GM21825 (cell line): ENCODE results near the gene GABBR1.
"Not testable (repeated sequence)": the region's sequence is repeated elsewhere in the genome, so short reads cannot be mapped to it uniquely, and the experiment has no call there.

Experiments
- ATAC-seq: cut with Tn5 transposase; IDR thresholded peaks from one replicate; pipeline ENCODE4 v1.9.1; 2021; ENCODE audit warnings: mild to moderate bottlenecking, moderate library complexity; ENCODE audit not compliant: unreplicated experiment

The GABBR1 gene

GRCh38 chr6:29632789-29633533 is at the start of gene GABBR1:
GABBR1 (minus strand) TSS chr6:29633183; CDS start chr6:29632385, 798 bp downstream.
- ATAC-seq, result peak; percentile 87

- no peak for ATAC-seq
These were observed 48.8 kb upstream of the GABBR1 start for GRCh38 chr6:29681811-29682210.

GRCh38 chr6:29680904-29681303 is 47.9 kb upstream of the GABBR1 start, which contains the start of gene ZFP57:
ZFP57 (minus strand) TSS chr6:29681152; CDS start chr6:29677003, 4,149 bp downstream.
- ATAC-seq, result no peak

GRCh38 chr6:29680416-29680815 is 47.4 kb upstream of the GABBR1 start:
- ATAC-seq, result no peak

- no peak for ATAC-seq
These were observed 47.0 kb upstream of the GABBR1 start for GRCh38 chr6:29679962-29680361.

GRCh38 chr6:29678114-29678513 is 45.1 kb upstream of the GABBR1 start:
- no peak for ATAC-seq

- no peak for ATAC-seq
These were observed 44.1 kb upstream of the GABBR1 start for GRCh38 chr6:29676981-29677601.

- no peak for ATAC-seq
These were observed 42.6 kb upstream of the GABBR1 start for GRCh38 chr6:29675561-29675960.

GRCh38 chr6:29674008-29674407 is 41.0 kb upstream of the GABBR1 start:
- ATAC-seq, result no peak

GRCh38 chr6:29673161-29673560 is 40.2 kb upstream of the GABBR1 start:
- ATAC-seq, result no peak

- ATAC-seq, result not testable (repeated sequence)
These were observed 39.1 kb upstream of the GABBR1 start for GRCh38 chr6:29672116-29672515.

GRCh38 chr6:29671026-29671425 is 38.0 kb upstream of the GABBR1 start:
- ATAC-seq, result no peak

GRCh38 chr6:29667158-29667557 is 34.2 kb upstream of the GABBR1 start:
- ATAC-seq, result no peak

GRCh38 chr6:29666826-29667130 is 33.8 kb upstream of the GABBR1 start:
- no peak for ATAC-seq

- ATAC-seq, result no peak
These were observed 33.2 kb upstream of the GABBR1 start for GRCh38 chr6:29665942-29666825.

GRCh38 chr6:29663300-29664042 is 30.5 kb upstream of the GABBR1 start:
- no peak for ATAC-seq

- not testable (repeated sequence) for ATAC-seq
These were observed 28.6 kb upstream of the GABBR1 start for GRCh38 chr6:29661502-29662141.

GRCh38 chr6:29661071-29661470 is 28.1 kb upstream of the GABBR1 start:
- ATAC-seq, result no peak

- no peak for ATAC-seq
These were observed 23.8 kb upstream of the GABBR1 start, which contains the start of gene MOG for GRCh38 chr6:29656798-29657197. MOG (plus strand) TSS chr6:29657092; CDS start chr6:29657210, 118 bp downstream.

GRCh38 chr6:29656157-29656556 is 23.2 kb upstream of the GABBR1 start:
- no peak for ATAC-seq
